ENCODE results near the gene HDAC5.
A peak's percentile ranks its signal among the peaks of the same experiment; 100 is the strongest.

HDAC5 gene

GRCh38 chr17:44075598-44076293, 47.7 kb downstream of the HDAC5 start:
- H3K27ac Mint-ChIP-seq = no peak overlapping the region

GRCh38 chr17:44074911-44075285, 48.5 kb downstream of the HDAC5 start:
- no peak for ATAC-seq
- H3K9me3 Mint-ChIP-seq = no peaks in the 10 kb centered on the region
- no peak overlapping the region for H3K27ac Mint-ChIP-seq
- H3K4me1 Mint-ChIP-seq = peaks cover 43% of the 10 kb centered on the region
- no peaks in the 10 kb centered on the region for H3K27me3 Mint-ChIP-seq
- H3K36me3 Mint-ChIP-seq = peaks cover 39% of the 10 kb centered on the region
- no peak overlapping the region for H3K4me3 Mint-ChIP-seq

More at GRCh38 chr17:44075598-44076293, 47.7 kb downstream of the HDAC5 start:
- H3K9me3 Mint-ChIP-seq = no peaks in the 10 kb centered on the region
- no peak for ATAC-seq
- H3K4me1 Mint-ChIP-seq = peaks cover 44% of the 10 kb centered on the region
- no peaks in the 10 kb centered on the region for H3K27me3 Mint-ChIP-seq
- H3K4me3 Mint-ChIP-seq = no peak overlapping the region
- peaks cover 48% of the 10 kb centered on the region for H3K36me3 Mint-ChIP-seq

- H3K4me1 Mint-ChIP-seq = peaks cover 42% of the 10 kb centered on the region
- ATAC-seq = no peak
- no peak overlapping the region for H3K27ac Mint-ChIP-seq
- H3K9me3 Mint-ChIP-seq = no peaks in the 10 kb centered on the region
- H3K4me3 Mint-ChIP-seq = no peak overlapping the region
- peaks cover 38% of the 10 kb centered on the region for H3K36me3 Mint-ChIP-seq
- H3K27me3 Mint-ChIP-seq = no peaks in the 10 kb centered on the region
Measured at GRCh38 chr17:44074231-44074910, 49.1 kb downstream of the HDAC5 start.

- Mint-ChIP-seq H3K4me1 (peaks cover 46% of the 10 kb centered on the region), H3K4me3 (peak overlapping the region; percentile 94), H3K9me3 (no peaks in the 10 kb centered on the region), H3K27ac (peak overlapping the region; percentile 98), H3K27me3 (no peaks in the 10 kb centered on the region), H3K36me3 (peaks cover 17% of the 10 kb centered on the region)
- no peak for ATAC-seq
Measured at GRCh38 chr17:44071772-44072171, 51.7 kb downstream of the HDAC5 start.

- peak overlapping the region; percentile 94 for H3K4me3 Mint-ChIP-seq
- peaks cover 44% of the 10 kb centered on the region for H3K4me1 Mint-ChIP-seq
- peak overlapping the region; percentile 98 for H3K27ac Mint-ChIP-seq
- H3K36me3 Mint-ChIP-seq = peaks cover 11% of the 10 kb centered on the region
- H3K27me3 Mint-ChIP-seq = no peaks in the 10 kb centered on the region
- H3K9me3 Mint-ChIP-seq = no peaks in the 10 kb centered on the region
- ATAC-seq = no peak
Measured at GRCh38 chr17:44071198-44071520, 52.3 kb downstream of the HDAC5 start.

- H3K9me3 Mint-ChIP-seq = no peaks in the 10 kb centered on the region
- peaks cover 45% of the 10 kb centered on the region for H3K4me1 Mint-ChIP-seq
- H3K27ac Mint-ChIP-seq = peak within 1 kb of the TSS; percentile 98
- peaks cover 6% of the 10 kb centered on the region for H3K36me3 Mint-ChIP-seq
- peak; percentile 92 for ATAC-seq
- H3K4me3 Mint-ChIP-seq = peak within 1 kb of the TSS; percentile 94
- no peaks in the 10 kb centered on the region for H3K27me3 Mint-ChIP-seq
Measured at GRCh38 chr17:44070455-44071197, 52.8 kb downstream of the HDAC5 start, which contains the start of gene G6PC3. TSS of gene G6PC3 (plus strand) at chr17:44070735. CDS start at chr17:44070966, 231 bp downstream.

GRCh38 chr17:44069974-44070454, 53.4 kb downstream of the HDAC5 start:
- H3K4me3 Mint-ChIP-seq = peak overlapping the region; percentile 94
- H3K27ac Mint-ChIP-seq = peak overlapping the region; percentile 98
- no peaks in the 10 kb centered on the region for H3K9me3 Mint-ChIP-seq
- peaks cover 48% of the 10 kb centered on the region for H3K4me1 Mint-ChIP-seq
- no peak for ATAC-seq
- no peaks in the 10 kb centered on the region for H3K27me3 Mint-ChIP-seq
- no peaks in the 10 kb centered on the region for H3K36me3 Mint-ChIP-seq

- H3K9me3 Mint-ChIP-seq = no peaks in the 10 kb centered on the region
- H3K4me1 Mint-ChIP-seq = peaks cover 54% of the 10 kb centered on the region
- no peak overlapping the region for H3K27ac Mint-ChIP-seq
- H3K36me3 Mint-ChIP-seq = peaks cover 8% of the 10 kb centered on the region
- ATAC-seq = no peak
- no peaks in the 10 kb centered on the region for H3K27me3 Mint-ChIP-seq
- H3K4me3 Mint-ChIP-seq = no peak overlapping the region
Measured at GRCh38 chr17:44067545-44067940, 55.9 kb downstream of the HDAC5 start.

GRCh38 chr17:44066204-44066930, 57.1 kb downstream of the HDAC5 start, which contains the start of gene LSM12:
TSS of gene LSM12 (minus strand) at chr17:44066671. CDS start at chr17:44066587, 84 bp downstream.
- no peaks in the 10 kb centered on the region for H3K9me3 Mint-ChIP-seq

GRCh38 chr17:44065668-44066203, 57.7 kb downstream of the HDAC5 start:
- Mint-ChIP-seq H3K9me3 (no peaks in the 10 kb centered on the region), H3K27ac (peak overlapping the region; percentile 87), H3K4me1 (peaks cover 38% of the 10 kb centered on the region), H3K36me3 (peaks cover 26% of the 10 kb centered on the region), H3K27me3 (no peaks in the 10 kb centered on the region), H3K4me3 (peak overlapping the region; percentile 90)
- ATAC-seq = no peak

More at GRCh38 chr17:44066204-44066930, 57.1 kb downstream of the HDAC5 start, which contains the start of gene LSM12:
- Mint-ChIP-seq H3K27ac (peak within 1 kb of the TSS; percentile 87), H3K4me3 (peak within 1 kb of the TSS; percentile 90), H3K27me3 (no peaks in the 10 kb centered on the region), H3K36me3 (peaks cover 20% of the 10 kb centered on the region), H3K4me1 (peaks cover 43% of the 10 kb centered on the region)
- ATAC-seq = peak; percentile 89

GRCh38 chr17:44063704-44064639, 59.5 kb downstream of the HDAC5 start:
- no peak for ATAC-seq
- peaks cover 28% of the 10 kb centered on the region for H3K4me1 Mint-ChIP-seq
- H3K27me3 Mint-ChIP-seq = no peaks in the 10 kb centered on the region
- no peak overlapping the region for H3K4me3 Mint-ChIP-seq
- H3K36me3 Mint-ChIP-seq = peaks cover 36% of the 10 kb centered on the region
- no peaks in the 10 kb centered on the region for H3K9me3 Mint-ChIP-seq
- no peak overlapping the region for H3K27ac Mint-ChIP-seq

- no peak for ATAC-seq
- Mint-ChIP-seq H3K9me3 (no peaks in the 10 kb centered on the region), H3K4me3 (no peak overlapping the region), H3K4me1 (peaks cover 28% of the 10 kb centered on the region), H3K27ac (no peak overlapping the region), H3K27me3 (no peaks in the 10 kb centered on the region), H3K36me3 (peaks cover 41% of the 10 kb centered on the region)
Measured at GRCh38 chr17:44062871-44063270, 60.6 kb downstream of the HDAC5 start.

GRCh38 chr17:44061446-44061845, 62.0 kb downstream of the HDAC5 start:
- H3K27me3 Mint-ChIP-seq = no peaks in the 10 kb centered on the region
- no peak for ATAC-seq
- no peak overlapping the region for H3K4me3 Mint-ChIP-seq
- peaks cover 21% of the 10 kb centered on the region for H3K4me1 Mint-ChIP-seq
- H3K27ac Mint-ChIP-seq = no peak overlapping the region
- peaks cover 41% of the 10 kb centered on the region for H3K36me3 Mint-ChIP-seq
- H3K9me3 Mint-ChIP-seq = no peaks in the 10 kb centered on the region

All from stimulated activated memory B cell treated with anti-CD40 and anti-IgM and Interleukin-4, amounts not matched to agents 10 μg/mL and 1 μg/mL and 100 μg/mL, for 72 hours (primary cell).